Measurements from ENCODE around the gene NCOA7.

Gene NCOA7

DNA sequence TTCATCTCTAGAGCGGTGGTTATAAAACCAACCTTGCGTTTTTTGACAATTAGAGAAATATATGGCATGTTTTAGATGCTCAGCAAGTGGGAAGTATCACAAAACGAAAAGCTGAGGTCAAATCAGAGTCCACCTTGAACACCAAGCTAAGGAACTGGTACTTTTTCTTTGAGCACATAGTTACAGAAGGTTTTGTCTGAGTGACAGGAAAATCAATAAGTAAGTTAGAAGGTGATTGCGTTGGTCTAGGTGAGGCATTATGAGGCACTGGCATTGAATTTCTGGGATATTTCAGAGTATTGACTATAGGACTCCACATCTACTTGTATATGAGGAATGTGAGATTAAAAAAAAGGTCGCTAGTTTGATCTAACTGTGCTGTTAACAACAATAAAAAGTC is 165.2 kb downstream of the NCOA7 start:
- Histone ChIP-seq H3K27ac (ENCODE audit: low read depth, low read length) (peak overlapping the region; percentile 70; the same call in 1 of the 2 replicates), H3K4me1 (ENCODE audit: control insufficient read depth, low read length) (peaks cover 33% of the 10 kb centered on the region), H3K4me3 (ENCODE audit: low read length) (peak overlapping the region; percentile 85), H3K27me3 (ENCODE audit: control insufficient read depth, low read length) (no peaks in the 10 kb centered on the region), H3K4me2 (ENCODE audit: low read length) (peak overlapping the region; percentile 63), H3K36me3 (ENCODE audit: control insufficient read depth, low read length) (peaks cover 18% of the 10 kb centered on the region), H3F3A (ENCODE audit: control insufficient read depth, insufficient read depth) (no peaks in the 10 kb centered on the region), H3K79me2 (ENCODE audit: control insufficient read depth, low read length) (peaks cover 40% of the 10 kb centered on the region), H4K20me1 (ENCODE audit: control insufficient read depth, insufficient read depth, low read depth, low read length) (no peaks in the 10 kb centered on the region), H3K9me2 (replicated peaks; ENCODE audit: control insufficient read depth, low read length) (no peaks in the 10 kb centered on the region), H3K9me3 (ENCODE audit: control insufficient read depth, insufficient read depth, low read length) (no peaks in the 10 kb centered on the region)
- TF ChIP-seq, protein P1, sequence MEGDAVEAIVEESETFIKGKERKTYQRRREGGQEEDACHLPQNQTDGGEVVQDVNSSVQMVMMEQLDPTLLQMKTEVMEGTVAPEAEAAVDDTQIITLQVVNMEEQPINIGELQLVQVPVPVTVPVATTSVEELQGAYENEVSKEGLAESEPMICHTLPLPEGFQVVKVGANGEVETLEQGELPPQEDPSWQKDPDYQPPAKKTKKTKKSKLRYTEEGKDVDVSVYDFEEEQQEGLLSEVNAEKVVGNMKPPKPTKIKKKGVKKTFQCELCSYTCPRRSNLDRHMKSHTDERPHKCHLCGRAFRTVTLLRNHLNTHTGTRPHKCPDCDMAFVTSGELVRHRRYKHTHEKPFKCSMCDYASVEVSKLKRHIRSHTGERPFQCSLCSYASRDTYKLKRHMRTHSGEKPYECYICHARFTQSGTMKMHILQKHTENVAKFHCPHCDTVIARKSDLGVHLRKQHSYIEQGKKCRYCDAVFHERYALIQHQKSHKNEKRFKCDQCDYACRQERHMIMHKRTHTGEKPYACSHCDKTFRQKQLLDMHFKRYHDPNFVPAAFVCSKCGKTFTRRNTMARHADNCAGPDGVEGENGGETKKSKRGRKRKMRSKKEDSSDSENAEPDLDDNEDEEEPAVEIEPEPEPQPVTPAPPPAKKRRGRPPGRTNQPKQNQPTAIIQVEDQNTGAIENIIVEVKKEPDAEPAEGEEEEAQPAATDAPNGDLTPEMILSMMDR (IDR thresholded peaks at IDR 0.05; ENCODE audit: low read depth, low read length, poor library complexity, severe bottlenecking): no peak
- TF ChIP-seq EZH2phosphoT487 (IDR thresholded peaks at IDR 0.05; ENCODE audit: borderline replicate concordance, low read length): no peak

DNA sequence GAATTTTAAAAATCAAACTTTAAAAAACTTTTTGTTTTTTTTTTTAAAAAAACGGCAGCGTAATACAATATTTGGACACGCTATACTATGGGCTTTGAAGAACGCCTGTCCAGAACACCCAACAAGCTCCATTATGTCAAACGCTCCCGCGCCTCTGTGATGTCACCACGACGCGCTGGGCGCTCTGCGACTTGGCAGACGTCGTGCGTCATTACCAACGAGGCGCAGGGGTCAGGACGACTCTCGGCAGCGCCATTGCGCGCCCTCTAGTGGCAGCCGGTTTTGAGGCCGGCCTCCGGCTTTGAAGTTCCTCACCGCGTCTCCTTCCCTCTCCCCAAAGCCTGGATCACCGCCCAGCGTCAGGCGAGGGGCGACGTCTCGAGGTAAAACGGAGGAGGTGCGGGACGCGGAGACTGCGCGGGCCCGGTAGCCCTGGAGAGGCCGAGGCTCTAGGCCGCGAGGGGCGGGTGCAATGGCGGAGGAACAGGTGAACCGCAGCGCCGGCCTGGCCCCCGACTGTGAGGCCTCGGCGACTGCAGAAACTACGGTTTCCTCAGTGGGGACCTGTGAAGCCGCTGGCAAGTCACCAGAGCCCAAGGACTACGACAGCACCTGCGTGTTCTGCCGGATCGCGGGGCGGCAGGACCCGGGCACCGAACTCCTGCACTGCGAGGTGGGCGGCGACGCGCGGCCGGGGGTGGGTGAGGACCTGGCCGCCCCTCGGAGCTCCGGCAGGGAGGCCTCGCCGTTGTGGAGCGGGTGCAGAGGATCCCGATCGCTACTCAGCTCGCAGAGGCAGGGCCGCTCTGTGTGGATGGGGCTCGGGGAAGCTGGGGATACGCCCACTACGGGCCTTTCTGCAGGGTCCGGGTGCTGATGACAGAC is 166.0 kb downstream of the NCOA7 start, which contains the start of gene HINT3:
Gene HINT3, plus strand, starts transcription at position 265 of the 885 bp plus-strand sequence. Its CDS starts 208 bp downstream, at position 473.
- no peaks in the 10 kb centered on the region for H3K27me3 ChIP-seq (ENCODE audit: control insufficient read depth, low read length)
- H3K4me2 ChIP-seq (ENCODE audit: low read length): peak within 1 kb of the TSS; percentile 63
- H3K36me3 ChIP-seq (ENCODE audit: control insufficient read depth, low read length): peaks cover 24% of the 10 kb centered on the region
- H3K79me2 ChIP-seq (ENCODE audit: control insufficient read depth, low read length): peaks cover 48% of the 10 kb centered on the region
- peak within 1 kb of the TSS; percentile 85 for H3K4me3 ChIP-seq (ENCODE audit: low read length)
- TF ChIP-seq EZH2phosphoT487 (IDR thresholded peaks at IDR 0.05; ENCODE audit: borderline replicate concordance, low read length): no peak
- TF ChIP-seq, protein P1 (IDR thresholded peaks at IDR 0.05; ENCODE audit: low read depth, low read length, poor library complexity, severe bottlenecking): peak; percentile 98
- peak within 1 kb of the TSS; percentile 70 for H3K27ac ChIP-seq (ENCODE audit: low read depth, low read length)
- no peaks in the 10 kb centered on the region for H3K9me3 ChIP-seq (ENCODE audit: control insufficient read depth, insufficient read depth, low read length)
- no peaks in the 10 kb centered on the region for H3K9me2 ChIP-seq (replicated peaks; ENCODE audit: control insufficient read depth, low read length)
- no peaks in the 10 kb centered on the region for H3F3A ChIP-seq (ENCODE audit: control insufficient read depth, insufficient read depth)
- peaks cover 33% of the 10 kb centered on the region for H3K4me1 ChIP-seq (ENCODE audit: control insufficient read depth, low read length)
- no peaks in the 10 kb centered on the region for H4K20me1 ChIP-seq (ENCODE audit: control insufficient read depth, insufficient read depth, low read depth, low read length)

DNA sequence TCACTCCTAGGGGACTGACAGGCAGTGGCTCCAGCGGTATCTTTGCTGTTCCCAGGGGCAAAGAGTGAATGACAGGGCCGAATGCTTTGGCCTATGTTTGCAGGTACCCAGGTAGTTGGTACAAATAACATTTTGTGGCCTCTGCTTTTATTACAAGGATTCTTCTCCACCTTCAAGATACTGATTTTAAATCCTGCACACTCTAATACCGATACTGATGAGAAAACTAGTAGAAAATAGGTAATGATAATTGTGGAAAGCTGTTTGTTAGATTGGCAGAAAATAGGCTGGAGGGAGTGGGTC is 166.6 kb downstream of the NCOA7 start:
- H3K27ac ChIP-seq (ENCODE audit: low read depth, low read length): peak overlapping the region; percentile 70
- TF ChIP-seq EZH2phosphoT487 (IDR thresholded peaks at IDR 0.05; ENCODE audit: borderline replicate concordance, low read length): no peak
- TF ChIP-seq, protein P1 (IDR thresholded peaks at IDR 0.05; ENCODE audit: low read depth, low read length, poor library complexity, severe bottlenecking): no peak

More for the DNA sequence above, 166.6 kb downstream of the NCOA7 start:
- Histone ChIP-seq H3F3A (ENCODE audit: control insufficient read depth, insufficient read depth) (no peaks in the 10 kb centered on the region), H3K4me3 (ENCODE audit: low read length) (peak overlapping the region; percentile 85), H3K4me1 (ENCODE audit: control insufficient read depth, low read length) (peaks cover 33% of the 10 kb centered on the region), H4K20me1 (ENCODE audit: control insufficient read depth, insufficient read depth, low read depth, low read length) (no peaks in the 10 kb centered on the region), H3K4me2 (ENCODE audit: low read length) (peak overlapping the region; percentile 63), H3K79me2 (ENCODE audit: control insufficient read depth, low read length) (peaks cover 50% of the 10 kb centered on the region), H3K9me3 (ENCODE audit: control insufficient read depth, insufficient read depth, low read length) (no peaks in the 10 kb centered on the region), H3K9me2 (replicated peaks; ENCODE audit: control insufficient read depth, low read length) (no peaks in the 10 kb centered on the region), H3K36me3 (ENCODE audit: control insufficient read depth, low read length) (peaks cover 25% of the 10 kb centered on the region), H3K27me3 (ENCODE audit: control insufficient read depth, low read length) (no peaks in the 10 kb centered on the region)
